Hepatic stellate cell (primary cell): Measurements from ENCODE around the gene QRICH1.
"Not testable (repeated sequence)": the region's sequence is repeated elsewhere in the genome, so short reads cannot be mapped to it uniquely, and the experiment has no call there.

Experiments used
- DNase-seq: peaks from one replicate; pipeline ENCODE4 v3.0.0; 2011; ENCODE audit warnings: low spot score

The QRICH1 gene

DNA sequence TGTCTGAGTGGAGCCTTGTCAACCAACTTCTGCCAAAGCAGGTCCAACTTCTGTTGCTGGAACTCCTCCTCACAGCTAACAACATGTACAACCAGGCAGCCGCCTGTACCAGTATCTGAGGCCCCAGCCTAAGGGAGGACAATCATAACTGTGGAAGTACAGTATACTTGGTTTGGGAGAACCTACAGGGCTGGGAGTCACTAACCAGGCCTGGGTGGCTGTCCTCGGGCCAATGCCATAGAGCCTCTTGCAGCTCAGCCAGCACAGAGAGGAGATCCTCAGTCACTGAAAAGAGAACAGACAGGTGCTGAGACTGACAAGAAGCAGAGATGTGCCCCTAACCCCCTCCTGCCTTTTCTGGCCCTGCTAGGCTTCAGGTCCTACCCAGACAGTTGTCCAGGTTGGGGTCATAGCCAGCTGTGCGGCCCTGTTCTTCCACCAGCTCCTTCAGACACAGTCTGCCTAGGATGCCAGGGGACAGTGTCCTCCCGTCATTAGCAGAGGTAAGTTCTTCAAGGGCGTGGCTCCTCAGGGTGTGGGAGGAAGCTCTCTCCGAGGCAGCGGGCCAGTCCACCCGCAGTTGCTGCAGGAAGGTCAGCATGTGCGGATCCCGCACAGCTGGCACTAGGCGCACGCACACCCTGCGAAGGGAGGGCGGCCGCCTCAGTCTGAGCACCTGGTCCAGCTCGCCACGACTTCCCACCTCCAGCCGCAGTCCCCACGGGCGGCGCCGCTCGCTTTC lies 76.5 kb downstream of the QRICH1 start:
- DNase-seq, result no peak

DNA sequence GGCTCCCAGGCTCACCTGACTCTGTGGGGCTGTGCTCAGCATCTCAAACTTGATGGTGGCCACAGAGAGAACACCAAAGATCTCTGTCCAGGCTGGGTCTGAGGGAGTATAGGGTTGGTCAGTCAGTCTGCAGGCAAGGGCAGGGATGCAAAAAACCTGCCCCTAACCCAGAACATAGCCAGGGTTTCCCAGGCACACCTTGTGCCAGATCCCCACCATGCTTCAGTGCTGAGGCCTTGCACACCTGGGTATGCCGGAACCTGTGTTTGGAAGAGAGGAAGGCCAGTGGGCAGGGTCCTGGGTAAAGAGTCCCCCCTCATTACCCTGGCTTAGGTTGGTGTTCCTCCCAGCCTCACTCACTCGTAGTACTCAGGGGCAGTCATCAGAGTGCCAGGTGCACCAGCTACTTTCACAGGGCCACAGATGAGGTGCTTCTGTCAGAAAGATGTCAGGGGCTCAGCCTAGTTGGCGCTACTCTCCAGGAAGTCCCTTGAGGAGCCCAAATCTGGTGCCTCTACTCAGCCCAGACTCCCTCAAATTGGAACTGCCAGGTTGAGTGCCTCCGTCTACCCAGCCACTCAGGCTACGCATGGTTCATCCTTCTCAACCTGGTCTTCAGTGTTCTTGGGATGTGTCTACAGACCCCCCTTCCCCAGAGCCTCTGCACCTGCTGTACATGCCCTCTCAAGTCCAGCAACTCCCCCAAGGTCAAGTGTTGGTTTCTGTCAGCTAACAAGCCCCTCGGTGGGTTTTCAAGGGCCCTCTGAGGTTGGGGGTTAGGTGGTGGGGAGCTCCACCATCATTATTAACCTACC lies 77.2 kb downstream of the QRICH1 start:
- DNase-seq, result no peak

DNA sequence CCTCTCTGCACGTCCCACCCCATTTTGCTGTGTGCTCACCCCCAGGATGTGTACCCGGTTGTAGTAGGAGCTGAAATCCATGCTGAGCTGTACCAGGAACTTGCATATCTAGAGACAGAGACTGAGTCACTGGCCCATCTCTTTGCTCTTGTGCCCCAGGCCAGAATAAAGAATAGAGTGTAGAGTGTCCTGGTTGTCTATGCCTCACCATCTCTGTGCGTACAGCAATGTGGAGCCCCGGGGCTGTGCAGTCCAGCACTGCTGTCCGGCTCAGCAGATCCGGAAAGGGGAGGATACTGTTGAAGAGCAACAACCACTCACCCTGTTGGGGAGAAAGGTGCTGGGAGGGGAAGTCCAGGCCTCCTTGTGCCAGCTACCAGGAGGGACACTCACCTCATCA lies 78.1 kb downstream of the QRICH1 start:
- no peak for DNase-seq

GRCh38 chr3:49015072-49015471 lies 78.8 kb downstream of the QRICH1 start:
- no peak for DNase-seq

DNA sequence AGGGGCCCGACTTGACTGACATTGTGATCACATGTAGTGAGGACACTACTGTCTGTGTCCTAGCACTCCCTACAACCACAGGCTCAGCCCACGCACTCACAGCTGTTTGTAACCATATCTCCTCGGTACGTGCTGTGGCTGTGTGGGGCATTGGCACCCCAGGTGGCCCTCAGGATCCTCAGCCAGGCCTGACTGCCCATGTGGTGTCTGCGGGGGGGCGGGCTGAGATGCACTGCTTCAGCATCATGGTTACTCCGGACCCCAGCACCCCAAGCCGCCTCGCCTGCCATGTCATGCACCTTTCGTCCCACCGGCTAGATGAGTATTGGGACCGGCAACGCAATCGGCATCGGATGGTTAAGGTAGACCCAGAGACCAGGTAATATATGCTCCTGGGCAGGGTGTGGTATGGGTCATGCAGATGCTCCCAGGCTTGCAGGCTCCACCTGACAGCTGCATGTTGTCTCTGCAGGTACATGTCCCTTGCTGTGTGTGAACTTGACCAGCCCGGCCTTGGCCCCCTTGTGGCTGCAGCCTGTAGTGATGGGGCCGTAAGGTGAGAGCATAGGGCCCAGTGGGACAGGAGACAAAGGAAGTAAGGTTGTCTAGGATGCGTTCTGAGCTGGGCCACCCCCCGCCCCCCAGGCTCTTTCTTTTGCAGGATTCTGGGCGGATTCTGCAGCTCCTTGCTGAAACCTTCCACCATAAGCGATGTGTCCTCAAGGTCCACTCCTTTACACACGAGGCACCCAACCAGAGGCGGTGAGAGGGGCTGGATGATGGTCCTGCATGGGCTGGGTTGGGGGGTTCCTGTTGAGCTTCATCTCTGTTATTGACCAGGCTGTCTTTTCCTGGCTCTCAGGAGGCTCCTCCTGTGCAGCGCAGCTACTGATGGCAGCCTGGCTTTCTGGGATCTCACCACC lies 79.9 kb downstream of the QRICH1 start:
- peak; percentile 51 for DNase-seq

DNA sequence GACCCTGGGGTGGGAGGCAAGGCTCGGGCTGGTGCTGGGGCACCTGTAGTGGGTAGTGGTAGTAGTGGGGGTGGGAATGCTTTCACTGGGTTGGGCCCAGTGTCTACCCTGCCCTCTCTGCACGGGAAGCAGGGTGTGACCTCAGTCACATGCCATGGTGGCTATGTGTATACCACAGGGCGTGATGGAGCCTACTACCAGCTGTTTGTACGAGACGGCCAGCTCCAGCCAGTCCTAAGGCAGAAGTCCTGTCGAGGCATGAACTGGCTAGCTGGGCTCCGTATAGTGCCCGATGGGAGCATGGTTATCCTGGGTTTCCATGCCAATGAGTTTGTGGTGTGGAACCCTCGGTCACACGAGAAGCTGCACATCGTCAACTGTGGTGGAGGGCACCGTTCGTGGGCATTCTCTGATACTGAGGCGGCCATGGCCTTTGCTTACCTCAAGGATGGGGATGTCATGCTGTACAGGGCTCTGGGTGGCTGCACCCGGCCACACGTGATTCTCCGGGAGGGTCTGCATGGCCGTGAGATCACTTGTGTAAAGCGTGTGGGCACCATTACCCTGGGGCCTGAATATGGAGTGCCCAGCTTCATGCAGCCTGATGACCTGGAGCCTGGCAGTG lies 80.6 kb downstream of the QRICH1 start:
- no peak for DNase-seq

DNA sequence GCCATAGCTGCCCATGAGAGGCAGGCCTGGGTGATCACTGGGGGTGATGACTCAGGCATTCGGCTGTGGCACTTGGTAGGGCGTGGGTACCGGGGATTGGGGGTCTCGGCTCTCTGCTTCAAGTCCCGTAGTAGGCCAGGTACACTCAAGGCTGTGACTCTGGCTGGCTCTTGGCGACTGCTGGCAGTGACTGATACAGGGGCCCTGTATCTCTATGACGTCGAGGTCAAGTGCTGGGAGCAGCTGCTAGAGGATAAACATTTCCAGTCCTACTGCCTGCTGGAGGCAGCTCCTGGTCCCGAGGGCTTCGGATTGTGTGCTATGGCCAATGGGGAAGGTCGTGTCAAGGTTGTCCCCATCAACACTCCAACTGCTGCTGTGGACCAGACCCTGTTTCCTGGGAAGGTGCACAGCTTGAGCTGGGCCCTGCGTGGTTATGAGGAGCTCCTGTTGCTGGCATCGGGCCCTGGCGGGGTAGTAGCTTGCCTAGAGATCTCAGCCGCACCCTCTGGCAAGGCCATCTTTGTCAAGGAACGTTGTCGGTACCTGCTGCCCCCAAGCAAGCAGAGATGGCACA lies 81.3 kb downstream of the QRICH1 start:
- DNase-seq, result no peak

- no peak for DNase-seq
These were observed 84.5 kb downstream of the QRICH1 start for GRCh38 chr3:49009396-49009795.

GRCh38 chr3:49008627-49009026 lies 85.2 kb downstream of the QRICH1 start:
- DNase-seq, result not testable (repeated sequence)

GRCh38 chr3:49007771-49008528 lies 85.9 kb downstream of the QRICH1 start:
- DNase-seq, result peak; percentile 87

DNA sequence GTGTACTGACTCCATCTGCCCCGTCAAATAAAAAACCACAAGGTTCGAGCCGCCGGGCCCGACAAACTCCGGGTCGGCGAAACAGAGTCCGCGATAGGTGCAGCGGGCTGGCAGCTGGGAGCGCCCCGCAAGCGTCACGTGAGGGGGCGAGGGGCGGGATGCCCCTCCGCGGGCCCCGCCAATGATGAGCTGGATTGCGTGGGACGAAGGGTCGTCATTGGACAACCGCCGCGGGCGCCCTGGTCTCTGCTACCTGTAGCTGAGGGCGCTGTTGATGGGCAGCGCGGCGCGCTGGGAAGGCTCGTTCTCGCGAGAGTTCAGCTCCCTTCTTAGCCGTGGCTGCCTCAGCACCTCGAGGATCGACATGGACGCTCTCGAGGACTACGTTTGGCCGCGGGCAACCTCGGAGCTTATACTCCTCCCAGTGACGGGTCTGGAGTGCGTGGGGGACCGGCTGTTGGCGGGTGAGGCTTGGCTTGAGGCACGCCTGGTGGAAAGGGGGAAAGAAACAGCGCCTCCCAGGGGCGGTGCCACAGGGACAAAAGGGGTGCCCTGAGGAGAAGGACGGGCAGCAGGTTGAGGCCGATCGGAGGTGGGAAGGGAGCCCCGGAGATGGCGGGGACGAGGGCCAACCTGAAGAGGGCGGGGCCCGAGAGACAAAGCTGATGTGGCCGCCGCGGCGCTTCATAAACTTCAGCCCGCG lies 86.7 kb downstream of the QRICH1 start, which contains the start of gene WDR6:
Gene WDR6 (plus strand): TSS at position 324 of the 703 bp plus-strand sequence. CDS start 41 bp downstream, at position 365.
- peak; percentile 99 for DNase-seq

GRCh38 chr3:49006408-49007067 lies 87.3 kb downstream of the QRICH1 start:
- DNase-seq, result peak; percentile 57

- no peak for DNase-seq
These were observed 87.9 kb downstream of the QRICH1 start for GRCh38 chr3:49005998-49006397.

DNA sequence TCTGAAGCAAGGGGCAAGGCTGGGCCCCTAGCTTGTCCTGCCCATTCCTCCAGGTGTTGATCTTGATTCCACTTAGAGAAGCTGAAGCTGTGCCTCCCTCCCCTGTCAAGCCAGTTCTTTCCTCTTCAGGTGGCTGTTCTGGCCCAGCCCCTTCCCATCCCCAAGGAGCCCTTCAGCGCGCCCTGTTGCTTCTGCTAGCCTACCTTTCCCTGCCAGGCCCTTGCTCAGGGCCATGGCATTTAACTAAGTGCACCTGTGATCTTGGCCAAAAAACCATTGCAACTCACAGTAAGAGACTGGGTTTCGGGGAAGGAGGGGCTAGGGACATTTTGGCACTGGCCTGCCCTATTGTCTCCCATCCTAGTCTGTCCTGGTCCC lies 88.6 kb downstream of the QRICH1 start:
- DNase-seq, result no peak

DNA sequence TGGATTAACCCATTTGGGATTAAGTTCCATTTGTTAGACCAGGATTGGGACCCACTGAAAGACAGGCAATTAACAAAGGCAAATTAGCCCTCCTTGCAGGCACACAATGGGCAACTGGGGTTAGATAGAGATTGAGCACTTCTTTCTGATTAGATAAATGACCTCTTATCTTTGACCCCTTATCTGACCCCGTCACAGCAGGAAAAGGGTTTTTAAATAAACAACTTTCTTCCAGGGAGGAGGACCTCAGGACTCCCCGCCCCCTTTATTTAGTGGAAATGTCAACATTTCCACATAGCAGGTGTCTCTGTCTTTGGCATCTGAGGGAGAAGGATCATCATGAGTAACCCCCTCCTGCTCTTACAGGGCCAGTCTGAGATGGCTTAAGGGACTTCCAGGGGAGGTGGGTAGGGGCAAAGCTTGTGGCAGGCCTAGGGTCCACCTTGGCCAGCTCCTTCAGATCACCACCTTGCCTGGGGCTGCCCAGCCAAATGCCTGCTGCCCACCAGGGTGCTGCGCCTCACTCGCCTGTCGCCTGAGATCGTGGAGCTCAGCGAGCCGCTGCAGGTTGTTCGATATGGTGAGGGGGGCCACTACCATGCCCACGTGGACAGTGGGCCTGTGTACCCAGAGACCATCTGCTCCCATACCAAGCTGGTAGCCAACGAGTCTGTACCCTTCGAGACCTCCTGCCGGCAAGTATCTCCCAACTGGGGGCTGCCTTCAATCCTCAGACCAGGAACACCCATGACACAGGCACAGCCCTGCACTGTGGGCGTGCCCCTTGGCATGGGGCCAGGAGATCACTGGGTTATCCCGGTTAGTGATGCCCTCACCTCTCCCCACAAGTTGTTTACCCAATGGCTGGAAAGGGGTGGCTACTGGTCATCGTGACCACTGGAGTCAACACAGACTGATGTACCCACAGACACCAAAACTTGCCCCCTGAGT lies 89.2 kb downstream of the QRICH1 start:
- DNase-seq, result no peak

DNA sequence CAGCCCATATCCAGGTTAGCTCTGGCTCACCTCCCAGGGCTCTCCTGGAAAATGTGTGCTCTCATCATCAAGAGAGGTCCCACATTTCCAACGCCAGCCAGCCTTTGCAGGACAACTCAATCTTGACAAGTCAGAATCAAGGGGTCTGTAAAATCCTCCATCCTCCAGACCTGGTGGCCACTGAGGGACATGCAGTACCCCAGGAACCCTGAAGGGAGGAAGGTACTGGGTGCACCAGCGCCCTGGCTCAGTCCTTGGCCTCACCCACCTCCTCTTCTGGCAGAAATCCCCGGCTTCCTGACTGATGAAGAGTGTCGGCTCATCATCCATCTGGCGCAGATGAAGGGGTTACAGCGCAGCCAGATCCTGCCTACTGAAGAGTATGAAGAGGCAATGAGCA lies 92.7 kb downstream of the QRICH1 start:
- no peak for DNase-seq

GRCh38 chr3:48999085-48999858 lies 94.6 kb downstream of the QRICH1 start:
- no peak for DNase-seq
